ENCODE results near the gene POLR1C.

DNA sequence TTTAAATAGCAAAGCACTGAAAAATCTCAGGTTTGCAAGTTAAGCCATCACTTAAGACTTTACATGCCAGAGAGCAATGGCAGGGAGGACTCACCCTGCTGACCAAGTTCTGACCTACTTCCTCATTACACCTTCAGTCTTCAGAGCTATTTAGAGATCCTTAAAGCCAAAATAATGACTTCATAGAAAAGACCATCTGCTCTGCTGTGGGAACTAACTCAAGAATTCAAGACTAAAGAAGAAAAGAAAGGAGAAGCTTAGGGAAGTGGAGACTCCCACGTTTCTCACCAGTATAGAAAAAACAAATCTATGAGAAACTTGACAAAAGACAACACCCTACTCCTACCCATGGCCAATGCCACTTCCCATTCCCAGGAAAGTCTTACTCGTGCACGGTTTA is 30.3 kb downstream of the POLR1C start:
- no peak for TF ChIP-seq TAF1 (IDR thresholded peaks at IDR 0.05; ENCODE audit: low read depth)
- no peak for TF ChIP-seq RAD21 (IDR thresholded peaks at IDR 0.05; ENCODE audit: low read depth)
- TF ChIP-seq, protein P1, sequence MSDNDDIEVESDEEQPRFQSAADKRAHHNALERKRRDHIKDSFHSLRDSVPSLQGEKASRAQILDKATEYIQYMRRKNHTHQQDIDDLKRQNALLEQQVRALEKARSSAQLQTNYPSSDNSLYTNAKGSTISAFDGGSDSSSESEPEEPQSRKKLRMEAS (IDR thresholded peaks at IDR 0.05): no peak
- TF ChIP-seq EP300 (IDR thresholded peaks at IDR 0.05; ENCODE audit: borderline replicate concordance): no peak
- TF ChIP-seq YY1 (IDR thresholded peaks at IDR 0.05; ENCODE audit: low read depth): no peak
- TF ChIP-seq TEAD4 (IDR thresholded peaks at IDR 0.05): no peak
- no peak for TF ChIP-seq CEBPB (IDR thresholded peaks at IDR 0.05)
- no peak for TF ChIP-seq NFIC (IDR thresholded peaks at IDR 0.05)
- no peak for TF ChIP-seq EGR1 (IDR thresholded peaks at IDR 0.05)
- TF ChIP-seq, protein P2, sequence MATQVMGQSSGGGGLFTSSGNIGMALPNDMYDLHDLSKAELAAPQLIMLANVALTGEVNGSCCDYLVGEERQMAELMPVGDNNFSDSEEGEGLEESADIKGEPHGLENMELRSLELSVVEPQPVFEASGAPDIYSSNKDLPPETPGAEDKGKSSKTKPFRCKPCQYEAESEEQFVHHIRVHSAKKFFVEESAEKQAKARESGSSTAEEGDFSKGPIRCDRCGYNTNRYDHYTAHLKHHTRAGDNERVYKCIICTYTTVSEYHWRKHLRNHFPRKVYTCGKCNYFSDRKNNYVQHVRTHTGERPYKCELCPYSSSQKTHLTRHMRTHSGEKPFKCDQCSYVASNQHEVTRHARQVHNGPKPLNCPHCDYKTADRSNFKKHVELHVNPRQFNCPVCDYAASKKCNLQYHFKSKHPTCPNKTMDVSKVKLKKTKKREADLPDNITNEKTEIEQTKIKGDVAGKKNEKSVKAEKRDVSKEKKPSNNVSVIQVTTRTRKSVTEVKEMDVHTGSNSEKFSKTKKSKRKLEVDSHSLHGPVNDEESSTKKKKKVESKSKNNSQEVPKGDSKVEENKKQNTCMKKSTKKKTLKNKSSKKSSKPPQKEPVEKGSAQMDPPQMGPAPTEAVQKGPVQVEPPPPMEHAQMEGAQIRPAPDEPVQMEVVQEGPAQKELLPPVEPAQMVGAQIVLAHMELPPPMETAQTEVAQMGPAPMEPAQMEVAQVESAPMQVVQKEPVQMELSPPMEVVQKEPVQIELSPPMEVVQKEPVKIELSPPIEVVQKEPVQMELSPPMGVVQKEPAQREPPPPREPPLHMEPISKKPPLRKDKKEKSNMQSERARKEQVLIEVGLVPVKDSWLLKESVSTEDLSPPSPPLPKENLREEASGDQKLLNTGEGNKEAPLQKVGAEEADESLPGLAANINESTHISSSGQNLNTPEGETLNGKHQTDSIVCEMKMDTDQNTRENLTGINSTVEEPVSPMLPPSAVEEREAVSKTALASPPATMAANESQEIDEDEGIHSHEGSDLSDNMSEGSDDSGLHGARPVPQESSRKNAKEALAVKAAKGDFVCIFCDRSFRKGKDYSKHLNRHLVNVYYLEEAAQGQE (IDR thresholded peaks at IDR 0.05; ENCODE audit: low read depth): no peak
- no peak for TF ChIP-seq CREB1 (IDR thresholded peaks at IDR 0.05; ENCODE audit: low read depth)
- TF ChIP-seq TCF12 (IDR thresholded peaks at IDR 0.05; ENCODE audit: low read depth): no peak

Measured in Ishikawa (cell line).